8988T (cell line): ENCODE results near the gene LPP.

Experiments used
- DNase-seq: peaks from one replicate; pipeline ENCODE4 v3.0.0; 2011

The LPP gene

GRCh38 chr3:188309437-188310269 is 155.7 kb downstream of the LPP start:
- DNase-seq = no peak

- DNase-seq = no peak
These were observed 156.3 kb downstream of the LPP start for GRCh38 chr3:188310270-188310710.

GRCh38 chr3:188315553-188315952 is 161.6 kb downstream of the LPP start:
- no peak for DNase-seq

- no peak for DNase-seq
These were observed 162.2 kb downstream of the LPP start for GRCh38 chr3:188316021-188316722.

GRCh38 chr3:188316723-188317070 is 162.7 kb downstream of the LPP start:
- DNase-seq = no peak

- DNase-seq = no peak
These were observed 165.6 kb downstream of the LPP start for GRCh38 chr3:188319569-188319968.

GRCh38 chr3:188320757-188321156 is 166.8 kb downstream of the LPP start:
- DNase-seq = peak; percentile 16

- no peak for DNase-seq
These were observed 167.3 kb downstream of the LPP start for GRCh38 chr3:188321258-188321657.

- DNase-seq = no peak
These were observed 168.4 kb downstream of the LPP start for GRCh38 chr3:188322135-188322887.

GRCh38 chr3:188323067-188323842 is 169.3 kb downstream of the LPP start:
- DNase-seq = no peak

GRCh38 chr3:188326111-188326510 is 172.2 kb downstream of the LPP start:
- no peak for DNase-seq

GRCh38 chr3:188326968-188327367 is 173.0 kb downstream of the LPP start:
- no peak for DNase-seq

GRCh38 chr3:188327433-188327832 is 173.5 kb downstream of the LPP start:
- no peak for DNase-seq

GRCh38 chr3:188330138-188330537 is 176.2 kb downstream of the LPP start:
- DNase-seq = no peak

GRCh38 chr3:188331166-188331565 is 177.2 kb downstream of the LPP start:
- no peak for DNase-seq

- DNase-seq = no peak
These were observed 178.1 kb downstream of the LPP start for GRCh38 chr3:188332085-188332484.

- no peak for DNase-seq
These were observed 181.7 kb downstream of the LPP start for GRCh38 chr3:188335656-188336055.

GRCh38 chr3:188336178-188336577 is 182.2 kb downstream of the LPP start:
- DNase-seq = no peak

- no peak for DNase-seq
These were observed 183.3 kb downstream of the LPP start for GRCh38 chr3:188337232-188337631.

GRCh38 chr3:188338086-188338485 is 184.1 kb downstream of the LPP start:
- DNase-seq = no peak

GRCh38 chr3:188339410-188340295 is 185.7 kb downstream of the LPP start:
- no peak for DNase-seq

- DNase-seq = no peak
These were observed 187.5 kb downstream of the LPP start for GRCh38 chr3:188341501-188341900.
